Adrenal gland (tissue), 5 donors: ENCODE data around the gene TAF4.

Experiments
- POLR2A ChIP-seq, 2 donors: fragments of 450-650 bp; IDR thresholded peaks; one replicate each; pipeline ENCODE4 v1.6.1; 2017; ENCODE audit warnings: antibody characterized with exemption in 2 of 2, mild to moderate bottlenecking in 2 of 2, moderate library complexity in 1 of 2
- TF ChIP-seq, protein P1 (sequence below), 6 experiments: fragments of 450-650 bp in 4 of 6; fragments of 200-600 bp in 2 of 6; sonication (generic) in 1 of 6; IDR thresholded peaks; 1 replicate in 5 of 6; 2 replicates in 1 of 6; pipeline versions ENCODE4 v1.5.1 to v1.8.0; 2016 to 2021; ENCODE audit warnings: antibody characterized with exemption in 6 of 6, mild to moderate bottlenecking in 2 of 6, moderate library complexity in 1 of 6
- donor health status: DM: no; HTN: no; CAD: no.

GRCh38 chr20:62096421-62097380, 31.0 kb upstream of the TAF4 start:
- TF ChIP-seq, protein P1, sequence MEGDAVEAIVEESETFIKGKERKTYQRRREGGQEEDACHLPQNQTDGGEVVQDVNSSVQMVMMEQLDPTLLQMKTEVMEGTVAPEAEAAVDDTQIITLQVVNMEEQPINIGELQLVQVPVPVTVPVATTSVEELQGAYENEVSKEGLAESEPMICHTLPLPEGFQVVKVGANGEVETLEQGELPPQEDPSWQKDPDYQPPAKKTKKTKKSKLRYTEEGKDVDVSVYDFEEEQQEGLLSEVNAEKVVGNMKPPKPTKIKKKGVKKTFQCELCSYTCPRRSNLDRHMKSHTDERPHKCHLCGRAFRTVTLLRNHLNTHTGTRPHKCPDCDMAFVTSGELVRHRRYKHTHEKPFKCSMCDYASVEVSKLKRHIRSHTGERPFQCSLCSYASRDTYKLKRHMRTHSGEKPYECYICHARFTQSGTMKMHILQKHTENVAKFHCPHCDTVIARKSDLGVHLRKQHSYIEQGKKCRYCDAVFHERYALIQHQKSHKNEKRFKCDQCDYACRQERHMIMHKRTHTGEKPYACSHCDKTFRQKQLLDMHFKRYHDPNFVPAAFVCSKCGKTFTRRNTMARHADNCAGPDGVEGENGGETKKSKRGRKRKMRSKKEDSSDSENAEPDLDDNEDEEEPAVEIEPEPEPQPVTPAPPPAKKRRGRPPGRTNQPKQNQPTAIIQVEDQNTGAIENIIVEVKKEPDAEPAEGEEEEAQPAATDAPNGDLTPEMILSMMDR (IDR thresholded peaks at IDR 0.05) = no peak
- TF ChIP-seq POLR2A (IDR thresholded peaks at IDR 0.05) = no peak
